Liver (tissue), 9 donors: ENCODE results near the gene MARK3. TPM values are rescaled to one million over a fixed set of nuclear protein-coding genes. Genes with fewer than 3 reads are reported as not detected.

Experiments used
- DNase-seq: peaks from one replicate; pipeline ENCODE4 v3.0.0-alpha.2; 2017; ENCODE audit warnings: low spot score
- H3K27ac ChIP-seq, 2 donors: one replicate each; pipeline ENCODE4 v1.7.0; 2013; ENCODE audit warnings: inconsistent platforms in 2 of 2, low read length in 2 of 2, control low read depth in 1 of 2, low read depth in 1 of 2, mild to moderate bottlenecking in 1 of 2
- H3K27me3 ChIP-seq, 4 donors: one replicate each; pipeline versions ENCODE4 v1.6.1 to v1.7.0; 2013; ENCODE audit warnings: low read length in 3 of 4, inconsistent platforms in 1 of 4, mild to moderate bottlenecking in 1 of 4, moderate library complexity in 1 of 4; ENCODE audit not compliant: control insufficient read depth in 4 of 4, insufficient read depth in 4 of 4
- H3K36me3 ChIP-seq, 4 donors: one replicate each; pipeline versions ENCODE4 v1.6.1 to v1.7.0; 2013; ENCODE audit warnings: low read length in 3 of 4, mild to moderate bottlenecking in 3 of 4, low read depth in 1 of 4, moderate library complexity in 1 of 4; ENCODE audit not compliant: control insufficient read depth in 4 of 4, insufficient read depth in 3 of 4
- H3K4me1 ChIP-seq, 4 donors: one replicate each; pipeline versions ENCODE4 v1.6.1 to v1.7.0; 2013; ENCODE audit warnings: low read length in 3 of 4, mild to moderate bottlenecking in 3 of 4, moderate library complexity in 1 of 4; ENCODE audit not compliant: control insufficient read depth in 4 of 4, insufficient read depth in 4 of 4
- H3K4me3 ChIP-seq, 3 donors: one replicate each; pipeline versions ENCODE4 v1.6.1 to v1.7.0; 2013; ENCODE audit warnings: low read length in 3 of 3, control low read depth in 1 of 3, low read depth in 1 of 3, mild to moderate bottlenecking in 1 of 3
- H3K9ac ChIP-seq, 2 donors: one replicate each; pipeline ENCODE4 v1.7.0; 2013; ENCODE audit warnings: low read length in 2 of 2, mild to moderate bottlenecking in 2 of 2, moderate library complexity in 2 of 2, control low read depth in 1 of 2, low read depth in 1 of 2
- H3K9me3 ChIP-seq, 4 donors: one replicate each; pipeline versions ENCODE4 v1.6.1 to v1.7.0; 2013; ENCODE audit warnings: low read length in 3 of 4; ENCODE audit not compliant: control insufficient read depth in 4 of 4
- EGR1 ChIP-seq, 2 donors: IDR thresholded peaks; 2 replicates each; pipeline ENCODE4 v1.6.1; 2016 to 2018; ENCODE audit warnings: antibody characterized with exemption in 2 of 2, low read depth in 2 of 2
- FOXA1 ChIP-seq: IDR thresholded peaks from 2 replicates; pipeline ENCODE4 v1.6.1; 2016; ENCODE audit warnings: antibody characterized with exemption
- FOXA2 ChIP-seq: IDR thresholded peaks from 2 replicates; pipeline ENCODE4 v1.6.1; 2016; ENCODE audit warnings: antibody characterized with exemption
- GABPA ChIP-seq, 2 donors: IDR thresholded peaks in 1 of 2; conservative IDR thresholded peaks in 1 of 2; 2 replicates each; pipeline ENCODE4 v1.6.1; 2016; ENCODE audit warnings: antibody characterized with exemption in 2 of 2, mild to moderate bottlenecking in 1 of 2, moderate library complexity in 1 of 2
- HNF4A ChIP-seq, 2 donors: conservative IDR thresholded peaks; 2 replicates each; pipeline ENCODE4 v1.6.1; 2016; ENCODE audit warnings: antibody characterized with exemption in 2 of 2, mild to moderate bottlenecking in 2 of 2
- HNF4G ChIP-seq: IDR thresholded peaks from 2 replicates; pipeline ENCODE4 v1.6.1; 2016; ENCODE audit warnings: antibody characterized with exemption
- JUND ChIP-seq, 2 donors: IDR thresholded peaks; 2 replicates each; pipeline ENCODE4 v1.6.1; 2016; ENCODE audit warnings: antibody characterized with exemption in 2 of 2
- NR2F2 ChIP-seq: IDR thresholded peaks from 2 replicates; pipeline ENCODE4 v1.6.1; 2016; ENCODE audit warnings: antibody characterized with exemption
- RAD21 ChIP-seq, 2 donors: IDR thresholded peaks; 2 replicates each; pipeline ENCODE4 v1.6.1; 2016; ENCODE audit warnings: antibody characterized with exemption in 2 of 2, mild to moderate bottlenecking in 2 of 2
- RXRA ChIP-seq, 2 donors: IDR thresholded peaks; 2 replicates each; pipeline ENCODE4 v1.6.1; 2017 to 2018; ENCODE audit warnings: antibody characterized with exemption in 2 of 2, mild to moderate bottlenecking in 1 of 2
- SP1 ChIP-seq: IDR thresholded peaks from 2 replicates; pipeline ENCODE4 v1.6.1; 2018; ENCODE audit warnings: antibody characterized with exemption, mild to moderate bottlenecking
- TAF1 ChIP-seq: conservative IDR thresholded peaks from 2 replicates; pipeline ENCODE4 v1.6.1; 2016; ENCODE audit warnings: antibody characterized with exemption, mild to moderate bottlenecking
- YY1 ChIP-seq: IDR thresholded peaks from 2 replicates; pipeline ENCODE4 v1.6.1; 2016; ENCODE audit warnings: antibody characterized with exemption, mild to moderate bottlenecking
- WGBS: extraction: QIAGEN DNeasy Blood & Tissue Kit; methylation state at CpG from one replicate; pipeline ENCODE4 v1.1.7; 2013; 5-methylcytosine and 5-hydroxymethylcytosine counted together
- polyA plus RNA-seq, 2 donors: library from polyadenylated mRNA; stranded (reverse) in 1 of 2; unstranded in 1 of 2; fragments of 200-250 nt in 1 of 2; fragments of >200 nt in 1 of 2; fragmentation: Nextera tagmentation in 1 of 2; extraction: Ambion mirVana in 1 of 2; gene quantifications; one replicate each; pipeline versions ENCODE4 v1.2.1 to v1.2.3, GENCODE V29; 2013 to 2015
- total RNA-seq, 2 donors: library from RNA; depleted of rRNA; stranded (reverse); fragments of >200 nt; gene quantifications; one replicate each; pipeline ENCODE4 v1.2.3, GENCODE V29; 2014
- TF ChIP-seq, protein P1 (sequence below): IDR thresholded peaks from 2 replicates; pipeline ENCODE4 v1.6.1; 2016; ENCODE audit warnings: antibody characterized with exemption
- TF ChIP-seq, protein P2 (sequence below): fragments of 150-350 bp; IDR thresholded peaks from 2 replicates; pipeline ENCODE4 v1.5.1; 2017; ENCODE audit warnings: improper control_type of control experiment, low read depth, low read length; ENCODE audit not compliant: missing input control
- TF ChIP-seq, protein P3 (sequence below): IDR thresholded peaks from 2 replicates; pipeline ENCODE4 v1.6.1; 2016; ENCODE audit warnings: antibody characterized with exemption
- TF ChIP-seq, protein P4 (sequence below): IDR thresholded peaks from 2 replicates; pipeline ENCODE4 v1.6.1; 2016; ENCODE audit warnings: antibody characterized with exemption, mild to moderate bottlenecking
- TF ChIP-seq, protein P5 (sequence below): IDR thresholded peaks from 2 replicates; pipeline ENCODE4 v1.6.1; 2016; ENCODE audit warnings: antibody characterized with exemption
- donor health status: healthy.
- donor health status: healthy.
- donor health status: healthy.
- donor health status: healthy.
- donor health status: healthy.

Gene MARK3
- total and polyA plus RNA-seq, 4 donors, result 14.1 to 86.0 (median 33.0) TPM

DNA sequence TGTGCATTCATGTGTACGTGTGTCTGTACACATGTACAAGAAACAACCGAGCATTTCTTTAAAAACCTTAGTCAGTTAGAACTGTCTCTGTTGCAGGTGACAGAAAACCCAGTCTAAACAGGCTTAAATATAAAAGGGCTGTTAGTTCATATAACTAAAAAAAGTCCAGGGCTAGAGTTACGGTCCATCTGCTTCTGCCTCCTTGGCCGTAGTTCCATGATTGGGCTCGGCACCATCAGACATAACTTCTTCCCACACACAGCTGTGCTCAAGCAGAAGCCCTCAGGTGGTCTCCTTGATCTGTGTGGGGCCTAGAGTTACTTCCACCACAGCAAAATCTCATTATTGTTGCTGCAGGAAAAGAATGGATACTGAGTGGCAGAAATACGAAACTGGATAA lies 102.9 kb downstream of the MARK3 start:
- Histone ChIP-seq H3K9me3 (no peaks in the 10 kb centered on the region), H3K36me3 (peaks cover 6 to 34% (median 23%) of the 10 kb centered on the region in 4 donors), H3K4me1 (peaks cover 0 to 4% (median 2%) of the 10 kb centered on the region in 4 donors), H3K27me3 (no peaks in the 10 kb centered on the region), H3K27ac (no peak overlapping the region), H3K9ac (no peak overlapping the region), H3K4me3 (no peak overlapping the region)
- 95% methylated on average over 6 of the region's 6 CpGs for WGBS
- DNase-seq, result no peak
- TF ChIP-seq, protein P1, sequence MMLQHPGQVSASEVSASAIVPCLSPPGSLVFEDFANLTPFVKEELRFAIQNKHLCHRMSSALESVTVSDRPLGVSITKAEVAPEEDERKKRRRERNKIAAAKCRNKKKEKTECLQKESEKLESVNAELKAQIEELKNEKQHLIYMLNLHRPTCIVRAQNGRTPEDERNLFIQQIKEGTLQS, result no peak
- TF ChIP-seq, protein P2, sequence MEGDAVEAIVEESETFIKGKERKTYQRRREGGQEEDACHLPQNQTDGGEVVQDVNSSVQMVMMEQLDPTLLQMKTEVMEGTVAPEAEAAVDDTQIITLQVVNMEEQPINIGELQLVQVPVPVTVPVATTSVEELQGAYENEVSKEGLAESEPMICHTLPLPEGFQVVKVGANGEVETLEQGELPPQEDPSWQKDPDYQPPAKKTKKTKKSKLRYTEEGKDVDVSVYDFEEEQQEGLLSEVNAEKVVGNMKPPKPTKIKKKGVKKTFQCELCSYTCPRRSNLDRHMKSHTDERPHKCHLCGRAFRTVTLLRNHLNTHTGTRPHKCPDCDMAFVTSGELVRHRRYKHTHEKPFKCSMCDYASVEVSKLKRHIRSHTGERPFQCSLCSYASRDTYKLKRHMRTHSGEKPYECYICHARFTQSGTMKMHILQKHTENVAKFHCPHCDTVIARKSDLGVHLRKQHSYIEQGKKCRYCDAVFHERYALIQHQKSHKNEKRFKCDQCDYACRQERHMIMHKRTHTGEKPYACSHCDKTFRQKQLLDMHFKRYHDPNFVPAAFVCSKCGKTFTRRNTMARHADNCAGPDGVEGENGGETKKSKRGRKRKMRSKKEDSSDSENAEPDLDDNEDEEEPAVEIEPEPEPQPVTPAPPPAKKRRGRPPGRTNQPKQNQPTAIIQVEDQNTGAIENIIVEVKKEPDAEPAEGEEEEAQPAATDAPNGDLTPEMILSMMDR, result no peak
- TF ChIP-seq JUND (IDR thresholded peaks at IDR 0.05), result no peak
- TF ChIP-seq GABPA (IDR thresholded peaks at IDR 0.05 in 1 of 2, conservative IDR thresholded peaks at IDR 0.05 in 1 of 2), result no peak
- TF ChIP-seq YY1, result no peak
- TF ChIP-seq SP1, result no peak
- TF ChIP-seq NR2F2, result no peak
- TF ChIP-seq HNF4G, result no peak
- TF ChIP-seq RAD21 (IDR thresholded peaks at IDR 0.05), result no peak
- TF ChIP-seq HNF4A (conservative IDR thresholded peaks at IDR 0.05), result no peak
- no peak for TF ChIP-seq RXRA (IDR thresholded peaks at IDR 0.05)
- TF ChIP-seq, protein P3, sequence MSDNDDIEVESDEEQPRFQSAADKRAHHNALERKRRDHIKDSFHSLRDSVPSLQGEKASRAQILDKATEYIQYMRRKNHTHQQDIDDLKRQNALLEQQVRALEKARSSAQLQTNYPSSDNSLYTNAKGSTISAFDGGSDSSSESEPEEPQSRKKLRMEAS, result no peak
- TF ChIP-seq, protein P4, sequence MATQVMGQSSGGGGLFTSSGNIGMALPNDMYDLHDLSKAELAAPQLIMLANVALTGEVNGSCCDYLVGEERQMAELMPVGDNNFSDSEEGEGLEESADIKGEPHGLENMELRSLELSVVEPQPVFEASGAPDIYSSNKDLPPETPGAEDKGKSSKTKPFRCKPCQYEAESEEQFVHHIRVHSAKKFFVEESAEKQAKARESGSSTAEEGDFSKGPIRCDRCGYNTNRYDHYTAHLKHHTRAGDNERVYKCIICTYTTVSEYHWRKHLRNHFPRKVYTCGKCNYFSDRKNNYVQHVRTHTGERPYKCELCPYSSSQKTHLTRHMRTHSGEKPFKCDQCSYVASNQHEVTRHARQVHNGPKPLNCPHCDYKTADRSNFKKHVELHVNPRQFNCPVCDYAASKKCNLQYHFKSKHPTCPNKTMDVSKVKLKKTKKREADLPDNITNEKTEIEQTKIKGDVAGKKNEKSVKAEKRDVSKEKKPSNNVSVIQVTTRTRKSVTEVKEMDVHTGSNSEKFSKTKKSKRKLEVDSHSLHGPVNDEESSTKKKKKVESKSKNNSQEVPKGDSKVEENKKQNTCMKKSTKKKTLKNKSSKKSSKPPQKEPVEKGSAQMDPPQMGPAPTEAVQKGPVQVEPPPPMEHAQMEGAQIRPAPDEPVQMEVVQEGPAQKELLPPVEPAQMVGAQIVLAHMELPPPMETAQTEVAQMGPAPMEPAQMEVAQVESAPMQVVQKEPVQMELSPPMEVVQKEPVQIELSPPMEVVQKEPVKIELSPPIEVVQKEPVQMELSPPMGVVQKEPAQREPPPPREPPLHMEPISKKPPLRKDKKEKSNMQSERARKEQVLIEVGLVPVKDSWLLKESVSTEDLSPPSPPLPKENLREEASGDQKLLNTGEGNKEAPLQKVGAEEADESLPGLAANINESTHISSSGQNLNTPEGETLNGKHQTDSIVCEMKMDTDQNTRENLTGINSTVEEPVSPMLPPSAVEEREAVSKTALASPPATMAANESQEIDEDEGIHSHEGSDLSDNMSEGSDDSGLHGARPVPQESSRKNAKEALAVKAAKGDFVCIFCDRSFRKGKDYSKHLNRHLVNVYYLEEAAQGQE, result no peak

DNA sequence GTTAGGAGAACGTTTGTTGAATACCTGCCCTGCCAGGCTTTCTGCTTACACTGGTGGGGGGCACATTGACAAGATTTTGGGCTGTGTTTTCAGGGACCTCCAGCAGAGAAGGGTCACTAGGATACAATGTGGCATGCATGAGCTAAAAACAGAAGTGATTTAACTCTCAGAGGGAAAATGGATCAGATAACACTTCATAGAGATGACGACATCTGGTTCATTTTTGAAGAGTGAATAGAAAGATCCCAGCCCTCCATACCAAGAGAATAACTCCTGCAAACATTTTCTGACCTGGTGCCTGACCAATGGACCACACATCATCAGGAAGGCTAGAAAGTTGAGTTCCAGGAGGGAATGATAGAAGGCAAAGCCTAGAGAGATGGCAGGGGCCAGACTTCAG lies 103.7 kb downstream of the MARK3 start:
- Histone ChIP-seq H3K9ac (no peak overlapping the region), H3K4me3 (no peak overlapping the region), H3K27ac (no peak overlapping the region), H3K4me1 (peaks cover 0 to 4% (median 2%) of the 10 kb centered on the region in 4 donors), H3K27me3 (no peaks in the 10 kb centered on the region), H3K9me3 (no peaks in the 10 kb centered on the region), H3K36me3 (peaks cover 6 to 37% (median 23%) of the 10 kb centered on the region in 4 donors)
- 97% methylated on average over 2 of the region's 2 CpGs for WGBS
- DNase-seq, result no peak
- TF ChIP-seq JUND (IDR thresholded peaks at IDR 0.05) (no peak), RAD21 (IDR thresholded peaks at IDR 0.05) (no peak), TAF1 (no peak), GABPA (IDR thresholded peaks at IDR 0.05 in 1 of 2, conservative IDR thresholded peaks at IDR 0.05 in 1 of 2) (no peak), YY1 (no peak), EGR1 (IDR thresholded peaks at IDR 0.05; ENCODE audit: low read depth in 2 of 2) (no peak), FOXA2 (no peak), FOXA1 (no peak), RXRA (IDR thresholded peaks at IDR 0.05) (no peak), NR2F2 (no peak)
- TF ChIP-seq, protein P1, result no peak
- TF ChIP-seq, protein P5, sequence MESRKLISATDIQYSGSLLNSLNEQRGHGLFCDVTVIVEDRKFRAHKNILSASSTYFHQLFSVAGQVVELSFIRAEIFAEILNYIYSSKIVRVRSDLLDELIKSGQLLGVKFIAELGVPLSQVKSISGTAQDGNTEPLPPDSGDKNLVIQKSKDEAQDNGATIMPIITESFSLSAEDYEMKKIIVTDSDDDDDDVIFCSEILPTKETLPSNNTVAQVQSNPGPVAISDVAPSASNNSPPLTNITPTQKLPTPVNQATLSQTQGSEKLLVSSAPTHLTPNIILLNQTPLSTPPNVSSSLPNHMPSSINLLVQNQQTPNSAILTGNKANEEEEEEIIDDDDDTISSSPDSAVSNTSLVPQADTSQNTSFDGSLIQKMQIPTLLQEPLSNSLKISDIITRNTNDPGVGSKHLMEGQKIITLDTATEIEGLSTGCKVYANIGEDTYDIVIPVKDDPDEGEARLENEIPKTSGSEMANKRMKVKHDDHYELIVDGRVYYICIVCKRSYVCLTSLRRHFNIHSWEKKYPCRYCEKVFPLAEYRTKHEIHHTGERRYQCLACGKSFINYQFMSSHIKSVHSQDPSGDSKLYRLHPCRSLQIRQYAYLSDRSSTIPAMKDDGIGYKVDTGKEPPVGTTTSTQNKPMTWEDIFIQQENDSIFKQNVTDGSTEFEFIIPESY, result no peak
- TF ChIP-seq, protein P2, result no peak
- TF ChIP-seq, protein P4, result no peak
